GM18505 (cell line): ENCODE measurements around the gene IFNK.

ENCODE experiments used
- ATAC-seq: cut with Tn5 transposase; IDR thresholded peaks from one replicate; pipeline ENCODE4 v1.9.1; 2021; ENCODE audit not compliant: unreplicated experiment
- POLR2A ChIP-seq: IDR thresholded peaks from 4 replicates; pipeline ENCODE4 v1.6.1; 2011; ENCODE audit warnings: borderline replicate concordance; ENCODE audit not compliant: insufficient read depth, insufficient read length; ENCODE audit errors: extremely low read depth

IFNK gene

GRCh38 chr9:27536168-27536567, 12.1 kb downstream of the IFNK start:
- ATAC-seq, result no peak
- TF ChIP-seq POLR2A, result no peak

GRCh38 chr9:27537027-27537435, 12.9 kb downstream of the IFNK start:
- no peak for TF ChIP-seq POLR2A
- no peak for ATAC-seq

- no peak for ATAC-seq
- no peak for TF ChIP-seq POLR2A
Measured at GRCh38 chr9:27537756-27538155, 13.7 kb downstream of the IFNK start.

- ATAC-seq, result peak; percentile 43
- no peak for TF ChIP-seq POLR2A
Measured at GRCh38 chr9:27538647-27539046, 14.6 kb downstream of the IFNK start.

GRCh38 chr9:27539479-27540441, 15.7 kb downstream of the IFNK start:
- ATAC-seq, result peak; percentile 40

GRCh38 chr9:27540502-27540901, 16.4 kb downstream of the IFNK start:
- no peak for TF ChIP-seq POLR2A
- no peak for ATAC-seq

More at GRCh38 chr9:27539479-27540441, 15.7 kb downstream of the IFNK start:
- no peak for TF ChIP-seq POLR2A

GRCh38 chr9:27541740-27542139, 17.6 kb downstream of the IFNK start:
- ATAC-seq, result no peak
- no peak for TF ChIP-seq POLR2A

- TF ChIP-seq POLR2A, result no peak
- ATAC-seq, result no peak
Measured at GRCh38 chr9:27542508-27542907, 18.4 kb downstream of the IFNK start.

GRCh38 chr9:27545471-27545870, 21.4 kb downstream of the IFNK start:
- no peak for TF ChIP-seq POLR2A
- ATAC-seq, result no peak

- ATAC-seq, result no peak
- TF ChIP-seq POLR2A, result no peak
Measured at GRCh38 chr9:27548055-27548741, 24.1 kb downstream of the IFNK start.

GRCh38 chr9:27549196-27549755, 25.2 kb downstream of the IFNK start:
- no peak for TF ChIP-seq POLR2A
- no peak for ATAC-seq

GRCh38 chr9:27554712-27555111, 30.6 kb downstream of the IFNK start:
- no peak for ATAC-seq

GRCh38 chr9:27556470-27556869, 32.4 kb downstream of the IFNK start:
- TF ChIP-seq POLR2A, result no peak
- ATAC-seq, result no peak

More at GRCh38 chr9:27554712-27555111, 30.6 kb downstream of the IFNK start:
- TF ChIP-seq POLR2A, result no peak
